H1 (cell line): ENCODE results near the gene DIP2C. TPM values are rescaled to one million over a fixed set of nuclear protein-coding genes. Genes with fewer than 3 reads are reported as not detected.

Experiments used
- CTCF ChIA-PET: fragments of 300-600 bp; sonication (Branson Sonifier 250); formaldehyde crosslinking; loops from one replicate; lab custom pipeline; 2021; ENCODE audit not compliant: partially characterized antibody; lab: Charles Lee
- POLR2A ChIA-PET: fragments of 300-600 bp; sonication (Branson Sonifier 250); formaldehyde crosslinking; loops from one replicate; lab custom pipeline; 2021; ENCODE audit warnings: inconsistent platforms; ENCODE audit not compliant: partially characterized antibody; lab: Charles Lee
- DNase-seq, 2 experiments: peaks; one replicate each; pipeline versions ENCODE4 v3.0.0 to v3.0.0-alpha.2; 2010 to 2022; ENCODE audit warnings: low spot score in 2 of 2, low read depth in 1 of 2, mixed read lengths in 1 of 2
- FAIRE-seq: peaks from 2 replicates; lab custom pipeline; 2011; peaks lifted over from hg19 to GRCh38; lab: Jason Lieb, UNC
- H2AFZ ChIP-seq: 2 replicates; pipeline ENCODE4 v1.8.1; 2012; ENCODE audit warnings: low read length, inconsistent platforms
- H2AK5ac ChIP-seq: 2 replicates; pipeline ENCODE4 v1.6.1; 2013; ENCODE audit warnings: low read depth, low read length
- H2BK120ac ChIP-seq: replicated peaks from 2 replicates; pipeline ENCODE3; 2013; ENCODE audit warnings: low read depth, low read length, inconsistent platforms
- H2BK12ac ChIP-seq: 2 replicates; pipeline ENCODE4 v1.6.1; 2013; ENCODE audit warnings: low read depth, low read length
- H2BK15ac ChIP-seq: 2 replicates; pipeline ENCODE4 v1.6.1; 2013; ENCODE audit warnings: low read length
- H2BK20ac ChIP-seq: 2 replicates; pipeline ENCODE4 v1.6.1; 2013; ENCODE audit warnings: low read length
- H2BK5ac ChIP-seq: 2 replicates; pipeline ENCODE4 v1.6.1; 2013; ENCODE audit warnings: low read depth, low read length
- H3K14ac ChIP-seq: 2 replicates; pipeline ENCODE4 v1.6.1; 2013; ENCODE audit warnings: inconsistent platforms; ENCODE audit not compliant: insufficient read length
- H3K18ac ChIP-seq: 2 replicates; pipeline ENCODE4 v1.6.1; 2013; ENCODE audit warnings: low read length; ENCODE audit errors: extremely low read depth
- H3K23ac ChIP-seq: 2 replicates; pipeline ENCODE4 v1.6.1; 2013; ENCODE audit warnings: inconsistent platforms; ENCODE audit not compliant: insufficient read length
- H3K23me2 ChIP-seq: 2 replicates; pipeline ENCODE4 v1.6.1; 2013; ENCODE audit warnings: low read depth, low read length
- H3K27ac ChIP-seq: 2 replicates; pipeline ENCODE4 v1.6.1; 2011; ENCODE audit warnings: low read depth, low read length, inconsistent platforms
- H3K27me3 ChIP-seq, 4 experiments: replicated peaks in 1 of 4; 1 replicate in 1 of 4; 2 replicates in 3 of 4; pipeline versions ENCODE4 v1.6.1 to v1.8.1; 2011 to 2013; ENCODE audit warnings: low read length in 3 of 4, mild to moderate bottlenecking in 3 of 4, inconsistent platforms in 2 of 4, mixed read lengths in 2 of 4, moderate library complexity in 1 of 4; ENCODE audit not compliant: control insufficient read depth in 3 of 4, insufficient read depth in 3 of 4; ENCODE audit errors: extremely low read depth in 1 of 4
- H3K36me3 ChIP-seq, 4 experiments: 2 replicates each; pipeline versions ENCODE4 v1.6.1 to v1.8.1; 2011 to 2013; ENCODE audit warnings: mild to moderate bottlenecking in 4 of 4, low read length in 3 of 4, moderate library complexity in 2 of 4, control low read depth in 1 of 4, inconsistent platforms in 1 of 4; ENCODE audit not compliant: insufficient read depth in 4 of 4, control insufficient read depth in 2 of 4
- H3K4ac ChIP-seq: replicated peaks from 2 replicates; pipeline ENCODE3; 2013; ENCODE audit warnings: low read length, low read depth, mixed read lengths, inconsistent platforms; ENCODE audit not compliant: insufficient read length
- H3K4me1 ChIP-seq, 4 experiments: replicated peaks in 1 of 4; 1 replicate in 1 of 4; 2 replicates in 3 of 4; pipeline versions ENCODE4 v1.6.1 to v1.8.1; 2011 to 2013; ENCODE audit warnings: low read length in 3 of 4, inconsistent platforms in 2 of 4, mixed read lengths in 1 of 4; ENCODE audit not compliant: insufficient read depth in 4 of 4, control insufficient read depth in 3 of 4
- H3K4me2 ChIP-seq, 2 experiments: 2 replicates each; pipeline versions ENCODE4 v1.6.1 to v1.8.1; 2011 to 2013; ENCODE audit warnings: low read depth in 2 of 2, low read length in 2 of 2, control low read depth in 1 of 2, inconsistent platforms in 1 of 2, mild to moderate bottlenecking in 1 of 2; ENCODE audit not compliant: insufficient read depth in 1 of 2
- H3K4me3 ChIP-seq, 4 experiments: fragments of 200-600, 300-600 bp in 1 of 4; sonication (generic), shearing (Covaris generic), sonication (Bioruptor Twin) in 1 of 4; 2 replicates each; pipeline versions ENCODE4 v1.5.1 to v1.8.1; 2011 to 2016; ENCODE audit warnings: low read length in 4 of 4, low read depth in 3 of 4, control low read depth in 2 of 4, inconsistent platforms in 2 of 4, mild to moderate bottlenecking in 2 of 4, mixed read lengths in 1 of 4, moderate library complexity in 1 of 4; ENCODE audit not compliant: insufficient read depth in 2 of 4; ENCODE audit errors: extremely low read depth in 1 of 4
- H3K56ac ChIP-seq: replicated peaks from 2 replicates; pipeline ENCODE3; 2013; ENCODE audit warnings: low read depth, mild to moderate bottlenecking, mixed read lengths, low read length, inconsistent platforms; ENCODE audit not compliant: insufficient read length
- H3K79me1 ChIP-seq: 2 replicates; pipeline ENCODE4 v1.6.1; 2013; ENCODE audit warnings: low read depth, low read length, control low read depth
- H3K79me2 ChIP-seq, 2 experiments: 2 replicates each; pipeline versions ENCODE4 v1.6.1 to v1.8.1; 2012 to 2013; ENCODE audit warnings: low read length in 2 of 2, mild to moderate bottlenecking in 2 of 2, inconsistent platforms in 1 of 2; ENCODE audit not compliant: insufficient read depth in 2 of 2, control insufficient read depth in 1 of 2
- H3K9ac ChIP-seq, 4 experiments: replicated peaks in 1 of 4; 1 replicate in 1 of 4; 2 replicates in 3 of 4; pipeline versions ENCODE4 v1.6.1 to v1.8.1; 2011 to 2013; ENCODE audit warnings: low read depth in 3 of 4, low read length in 3 of 4, control low read depth in 2 of 4, mild to moderate bottlenecking in 2 of 4, moderate library complexity in 2 of 4, inconsistent platforms in 1 of 4; ENCODE audit errors: extremely low read depth in 1 of 4
- H3K9me3 ChIP-seq, 2 experiments: 2 replicates each; pipeline versions ENCODE4 v1.6.1 to v1.8.1; 2012 to 2013; ENCODE audit warnings: mild to moderate bottlenecking in 2 of 2, moderate library complexity in 2 of 2, control low read depth in 1 of 2, inconsistent platforms in 1 of 2, low read depth in 1 of 2, low read length in 1 of 2, mixed read lengths in 1 of 2; ENCODE audit not compliant: insufficient read depth in 2 of 2
- H4K20me1 ChIP-seq, 2 experiments: replicated peaks in 1 of 2; 2 replicates each; pipeline versions ENCODE3 to v1.8.1; 2011 to 2013; ENCODE audit warnings: inconsistent platforms in 2 of 2, low read length in 2 of 2, mild to moderate bottlenecking in 1 of 2; ENCODE audit not compliant: insufficient read depth in 2 of 2, control insufficient read depth in 1 of 2
- H4K5ac ChIP-seq: 2 replicates; pipeline ENCODE4 v1.6.1; 2013; ENCODE audit warnings: low read length, low read depth, mixed read lengths, inconsistent platforms; ENCODE audit not compliant: insufficient read length
- H4K8ac ChIP-seq: 2 replicates; pipeline ENCODE4 v1.8.0; 2013; ENCODE audit warnings: mild to moderate bottlenecking, moderate library complexity, low read length, inconsistent platforms; ENCODE audit not compliant: insufficient read depth; ENCODE audit errors: extremely low read depth
- H4K91ac ChIP-seq: replicated peaks from 2 replicates; pipeline ENCODE3; 2013; ENCODE audit warnings: low read length, mixed read lengths, inconsistent platforms; ENCODE audit not compliant: insufficient read length
- ATF2 ChIP-seq: IDR thresholded peaks from 2 replicates; pipeline ENCODE4 v1.6.1; 2012; ENCODE audit warnings: low read length, inconsistent platforms
- EGR1 ChIP-seq: IDR thresholded peaks from 2 replicates; pipeline ENCODE4 v1.6.1; 2011; ENCODE audit warnings: low read depth, low read length, borderline replicate concordance
- KDM1A ChIP-seq: fragments of 200-600, 300-600 bp; sonication (generic); IDR thresholded peaks from 2 replicates; pipeline ENCODE4 v1.7.1; 2016; ENCODE audit warnings: mild to moderate bottlenecking, low read length, borderline replicate concordance
- KDM5A ChIP-seq: fragments of 200-600 bp; IDR thresholded peaks from 2 replicates; pipeline ENCODE4 v1.7.1; 2012; ENCODE audit warnings: mild to moderate bottlenecking, low read length, inconsistent platforms, mixed read lengths
- MAX ChIP-seq: IDR thresholded peaks from 2 replicates; pipeline ENCODE4 v1.6.1; 2012; ENCODE audit warnings: inconsistent platforms
- RXRA ChIP-seq: IDR thresholded peaks from 2 replicates; pipeline ENCODE4 v1.6.1; 2011; ENCODE audit warnings: low read depth, mild to moderate bottlenecking, low read length, moderate library complexity; ENCODE audit not compliant: insufficient read depth
- SIN3A ChIP-seq, 2 experiments: IDR thresholded peaks in 1 of 2; conservative IDR thresholded peaks in 1 of 2; 2 replicates each; pipeline ENCODE4 v1.6.1; 2011 to 2012; ENCODE audit warnings: low read length in 2 of 2, improper control_type of control experiment in 1 of 2, low read depth in 1 of 2, mild to moderate bottlenecking in 1 of 2
- SIRT6 ChIP-seq: IDR thresholded peaks from one replicate; pipeline ENCODE4 v1.7.1; 2012; ENCODE audit warnings: low read length, inconsistent platforms
- TAF7 ChIP-seq: optimal IDR thresholded peaks from 2 replicates; pipeline ENCODE3; 2011; ENCODE audit warnings: low read depth, mild to moderate bottlenecking, inconsistent platforms, low read length, moderate library complexity, borderline replicate concordance
- TEAD4 ChIP-seq: IDR thresholded peaks from 2 replicates; pipeline ENCODE4 v1.6.1; 2012; ENCODE audit warnings: low read depth, low read length, inconsistent platforms, mixed read lengths
- ZNF274 ChIP-seq: IDR thresholded peaks from 2 replicates; pipeline ENCODE4 v1.7.0; 2012; ENCODE audit warnings: low read length, borderline replicate concordance; ENCODE audit errors: extremely low read depth
- WGBS, 2 experiments: shearing (Covaris generic) in 1 of 2; methylation state at CpG; one replicate each; pipeline versions ENCODE4 v1.1.6 to v1.1.7; 2013 to 2015; ENCODE audit warnings: low lambda C conversion rate in 2 of 2, mixed read lengths in 2 of 2, inconsistent platforms in 1 of 2, low coverage in 1 of 2, missing lambda C conversion rate in 1 of 2; ENCODE audit not compliant: insufficient replicate concordance in 2 of 2, insufficient coverage in 1 of 2, insufficient read length in 1 of 2; ENCODE audit errors: extremely low coverage in 1 of 2, missing lambda C conversion rate in 1 of 2; 5-methylcytosine and 5-hydroxymethylcytosine counted together
- polyA plus RNA-seq, 7 experiments: library from polyadenylated mRNA; depleted of rRNA in 3 of 7; stranded (reverse) in 5 of 7; unstranded in 2 of 7; fragments of >200 nt in 5 of 7; fragments of 200-250 nt in 2 of 7; gene quantifications; 1 replicate in 5 of 7; 2 replicates in 1 of 7; 4 replicates in 1 of 7; pipeline versions ENCODE4 v1.2.1 to v1.2.3, GENCODE V29; 2011 to 2013; ENCODE audit warnings: missing spikeins in 2 of 7, mixed read lengths in 2 of 7
- total RNA-seq: library from RNA; stranded (reverse); fragmentation: NEBNext Ultra II Directional; extraction: Animal tissue kit (Norgen Biotek cat#: 25700); gene quantifications from 2 replicates; pipeline ENCODE4 v1.2.1, GENCODE V29; 2021

DIP2C gene
- total and polyA plus RNA-seq, 2 of the 8 experiments (the other 6 are each of a cell fraction or from before 2014, with no cell fraction given): 3.8 to 9.3 TPM

- Histone ChIP-seq H3K9ac (no peak overlapping the region), H4K91ac (no peak overlapping the region), H4K20me1 (peaks cover 2 to 10% of the 10 kb centered on the region in 2 experiments), H3K79me2 (peaks cover 0 to 17% of the 10 kb centered on the region in 2 experiments; a peak in 2 of 4 replicates), H3K27me3 (no peaks in the 10 kb centered on the region), H3K14ac (no peak overlapping the region), H3K4me1 (peaks cover 0 to 8% (median 3%) of the 10 kb centered on the region in 4 experiments; a peak in 4 of 7 replicates), H3K56ac (no peak overlapping the region), H3K4me3 (no peak overlapping the region), H3K27ac (no peak overlapping the region), H3K36me3 (no peaks in the 10 kb centered on the region), H3K4me2 (no peak overlapping the region), H3K79me1 (peaks cover 9% of the 10 kb centered on the region), H3K9me3 (no peaks in the 10 kb centered on the region), H3K18ac (no peak overlapping the region), H2AFZ (no peak overlapping the region), H2BK120ac (no peak overlapping the region), H3K23me2 (no peaks in the 10 kb centered on the region), H2BK5ac (no peak overlapping the region), H2BK15ac (no peak overlapping the region), H2BK12ac (no peak overlapping the region), H2AK5ac (no peak overlapping the region; the same call in 1 of the 2 replicates), H2BK20ac (no peak overlapping the region), H3K4ac (no peak overlapping the region), H3K23ac (no peak overlapping the region), H4K5ac (no peak overlapping the region), H4K8ac (no peak overlapping the region; the same call in 1 of the 2 replicates)
- POLR2A ChIA-PET: interaction anchor here (1.3 kb wide), 1 partner anchor 13 kb away, joined by 5 read pairs; no protein-coding TSS in a partner anchor
- no peak for FAIRE-seq
- WGBS, 2 experiments: 87% methylated on average over 9 of the region's 9 CpGs; no CpG with 5 or more reads in 1 of the 2 experiments
- no peak for DNase-seq
- CTCF ChIA-PET: interaction anchor here (0.8 kb wide), 1 partner anchor 189 kb away, joined by 3 read pairs; no protein-coding TSS in a partner anchor
- TF ChIP-seq KDM5A: no peak
- TF ChIP-seq TAF7: no peak
- no peak for TF ChIP-seq KDM1A
- TF ChIP-seq ZNF274: no peak
- TF ChIP-seq TEAD4: no peak
- no peak for TF ChIP-seq RXRA
- TF ChIP-seq EGR1: no peak
- TF ChIP-seq SIN3A (conservative IDR thresholded peaks at IDR 0.05 in 1 of 2, IDR thresholded peaks at IDR 0.05 in 1 of 2; ENCODE audit: low read depth in 1 of 2, low read length in 2 of 2): no peak
- no peak for TF ChIP-seq SIRT6
- TF ChIP-seq ATF2: no peak
- TF ChIP-seq MAX: no peak
These were observed 89.7 kb downstream of the DIP2C start for GRCh38 chr10:599767-600166.
